WTC11 (cell line): Measurements from ENCODE around the gene OSGEPL1. TPM values are rescaled to one million over a fixed set of nuclear protein-coding genes. Genes with fewer than 3 reads are reported as not detected.
A peak's percentile ranks its signal among the peaks of the same experiment; 100 is the strongest.

Source experiments
- ATAC-seq: fragments of 200-7000 bp; cut with Tn5 transposase; 2 replicates; pipeline ENCODE4 v1.10.0; 2021; ENCODE audit warnings: mild to moderate bottlenecking, moderate library complexity
- CTCF ChIA-PET: fragments of 300-600 bp; sonication (Branson Sonifier 250); formaldehyde crosslinking; loops from one replicate; lab custom pipeline; 2021; ENCODE audit warnings: antibody characterized with exemption; lab: Charles Lee
- POLR2A ChIA-PET: fragments of 350-600 bp; sonication (Branson Sonifier 250); formaldehyde crosslinking; loops from one replicate; lab custom pipeline; 2021; ENCODE audit warnings: antibody characterized with exemption; lab: Charles Lee
- DNase-seq: peaks from one replicate; pipeline ENCODE4 v3.0.0; 2021; ENCODE audit warnings: low spot score
- H3K27ac Mint-ChIP-seq: 2 replicates; pipeline ENCODE4 v1.8.0; 2021; ENCODE audit warnings: mixed read lengths
- H3K27me3 Mint-ChIP-seq: 2 replicates; pipeline ENCODE4 v1.8.0; 2021; ENCODE audit warnings: low read depth, mild to moderate bottlenecking, moderate library complexity, mixed read lengths
- H3K36me3 Mint-ChIP-seq: 2 replicates; pipeline ENCODE4 v1.8.0; 2021; ENCODE audit warnings: mixed read lengths
- H3K4me1 Mint-ChIP-seq: 2 replicates; pipeline ENCODE4 v1.8.0; 2022; ENCODE audit warnings: mixed read lengths
- H3K4me3 Mint-ChIP-seq: 2 replicates; pipeline ENCODE4 v1.8.0; 2021; ENCODE audit warnings: mild to moderate bottlenecking, moderate library complexity, mixed read lengths
- H3K9me3 Mint-ChIP-seq: 2 replicates; pipeline ENCODE4 v1.8.0; 2021; ENCODE audit warnings: mixed read lengths
- CREM ChIP-seq: sonication (generic); formaldehyde crosslinking; IDR thresholded peaks from 2 replicates; pipeline ENCODE4 v1.8.1; 2022; ENCODE audit warnings: mild to moderate bottlenecking, missing genetic modification reagents, moderate library complexity
- GRHL2 ChIP-seq: fragments of 250-450 bp; sonication (Bioruptor Pico); IDR thresholded peaks from 2 replicates; pipeline ENCODE4 v1.8.0; 2022; ENCODE audit warnings: mild to moderate bottlenecking, moderate library complexity; ENCODE audit not compliant: insufficient replicate concordance, severe bottlenecking
- HMGA2 ChIP-seq: fragments of 250-450 bp; sonication (Bioruptor Pico); IDR thresholded peaks from 2 replicates; pipeline ENCODE4 v1.4.0; 2021; ENCODE audit warnings: mild to moderate bottlenecking, moderate library complexity
- JUN ChIP-seq: sonication (generic); formaldehyde crosslinking; IDR thresholded peaks from 2 replicates; pipeline ENCODE4 v1.8.0; 2023; ENCODE audit warnings: mild to moderate bottlenecking, missing genetic modification reagents
- NFYB ChIP-seq: sonication (generic); formaldehyde crosslinking; conservative IDR thresholded peaks from 2 replicates; pipeline ENCODE4 v1.8.0; 2022; ENCODE audit warnings: low read depth, missing genetic modification reagents
- PRRX2 ChIP-seq: fragments of 250-450 bp; sonication (Bioruptor Pico); IDR thresholded peaks from 2 replicates; pipeline ENCODE4 v1.8.0; 2021; ENCODE audit warnings: mild to moderate bottlenecking
- ZNF138 ChIP-seq: sonication (generic); formaldehyde crosslinking; conservative IDR thresholded peaks from 2 replicates; pipeline ENCODE4 v1.8.1; 2022; ENCODE audit warnings: mild to moderate bottlenecking, moderate library complexity, missing genetic modification reagents
- ZNF671 ChIP-seq: fragments of 250-450 bp; sonication (Bioruptor Pico); IDR thresholded peaks from 2 replicates; pipeline ENCODE4 v1.8.0; 2021; ENCODE audit warnings: mild to moderate bottlenecking
- total RNA-seq: library from RNA; stranded (reverse); gene quantifications from 3 replicates; pipeline ENCODE4 v1.2.3, GENCODE V29; 2021
- TF ChIP-seq, protein P1 (sequence below): sonication (generic); formaldehyde crosslinking; IDR thresholded peaks from 2 replicates; pipeline ENCODE4 v1.8.0; 2023; ENCODE audit warnings: mild to moderate bottlenecking, missing genetic modification reagents
- TF ChIP-seq, protein P2 (sequence below): sonication (generic); formaldehyde crosslinking; IDR thresholded peaks from 2 replicates; pipeline ENCODE4 v1.8.1; 2023; ENCODE audit warnings: mild to moderate bottlenecking, missing genetic modification reagents
- TF ChIP-seq, protein P3 (sequence below): fragments of 200-600 bp; IDR thresholded peaks from 2 replicates; pipeline ENCODE4 v1.8.0; 2022; ENCODE audit warnings: antibody characterized with exemption
- TF ChIP-seq, protein P4 (sequence below): sonication (generic); formaldehyde crosslinking; IDR thresholded peaks from 2 replicates; pipeline ENCODE4 v1.8.0; 2023; ENCODE audit warnings: missing genetic modification reagents, mild to moderate bottlenecking, borderline replicate concordance
- TF ChIP-seq, protein P5 (sequence below): sonication (generic); formaldehyde crosslinking; IDR thresholded peaks from 2 replicates; pipeline ENCODE4 v1.8.1; 2022; ENCODE audit warnings: low read depth, missing genetic modification reagents, borderline replicate concordance
- TF ChIP-seq, protein P6 (sequence below): sonication (generic); formaldehyde crosslinking; IDR thresholded peaks from 2 replicates; pipeline ENCODE4 v1.8.0; 2022; ENCODE audit warnings: mild to moderate bottlenecking, missing genetic modification reagents
- TF ChIP-seq, protein P7 (sequence below): sonication (generic); formaldehyde crosslinking; IDR thresholded peaks from 2 replicates; pipeline ENCODE4 v1.8.1; 2023; ENCODE audit warnings: mild to moderate bottlenecking, missing genetic modification reagents, moderate library complexity
- TF ChIP-seq, protein P8 (sequence below): sonication (generic); formaldehyde crosslinking; IDR thresholded peaks from 2 replicates; pipeline ENCODE4 v1.8.1; 2023; ENCODE audit warnings: mild to moderate bottlenecking, missing genetic modification reagents

OSGEPL1 gene
- total RNA-seq, 1 experiment from 2014 or later, result 15.2 TPM

DNA sequence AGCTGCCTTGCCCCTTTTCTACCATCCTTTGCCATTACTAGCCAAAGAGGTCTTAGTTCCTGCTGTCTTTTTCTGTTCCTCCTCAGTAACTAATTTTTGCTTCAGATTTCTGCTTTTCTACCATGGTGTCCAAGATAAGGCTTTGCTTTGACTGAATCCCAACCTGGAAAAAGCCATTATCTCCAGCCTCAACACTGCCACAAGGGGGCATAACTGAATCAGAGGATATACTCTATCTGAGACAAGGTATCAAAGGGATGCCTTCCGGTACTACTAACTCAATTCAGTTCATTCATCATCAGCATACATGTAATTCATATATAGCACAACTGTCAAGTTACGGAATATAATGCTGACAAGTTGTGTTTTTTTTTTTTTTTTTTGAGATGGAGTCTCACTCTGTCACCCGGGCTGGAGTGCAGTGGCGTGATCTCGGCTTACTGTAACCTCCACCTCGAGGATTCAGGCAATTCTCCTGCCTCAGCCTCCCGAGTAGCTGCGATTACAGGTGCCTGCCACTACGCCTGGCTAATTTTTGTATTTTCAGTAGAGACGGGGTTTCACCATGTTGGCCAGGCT, 11.4 kb downstream of the OSGEPL1 start:
- POLR2A ChIA-PET, result no interaction called here
- peaks cover 17% of the 10 kb centered on the region for H3K36me3 Mint-ChIP-seq
- no peaks in the 10 kb centered on the region for H3K9me3 Mint-ChIP-seq
- DNase-seq (peak; percentile 53), ATAC-seq (peak; percentile 88)
- no peak overlapping the region for H3K4me3 Mint-ChIP-seq
- H3K27ac Mint-ChIP-seq, result no peak overlapping the region
- no peaks in the 10 kb centered on the region for H3K27me3 Mint-ChIP-seq
- TF ChIP-seq, protein P1, sequence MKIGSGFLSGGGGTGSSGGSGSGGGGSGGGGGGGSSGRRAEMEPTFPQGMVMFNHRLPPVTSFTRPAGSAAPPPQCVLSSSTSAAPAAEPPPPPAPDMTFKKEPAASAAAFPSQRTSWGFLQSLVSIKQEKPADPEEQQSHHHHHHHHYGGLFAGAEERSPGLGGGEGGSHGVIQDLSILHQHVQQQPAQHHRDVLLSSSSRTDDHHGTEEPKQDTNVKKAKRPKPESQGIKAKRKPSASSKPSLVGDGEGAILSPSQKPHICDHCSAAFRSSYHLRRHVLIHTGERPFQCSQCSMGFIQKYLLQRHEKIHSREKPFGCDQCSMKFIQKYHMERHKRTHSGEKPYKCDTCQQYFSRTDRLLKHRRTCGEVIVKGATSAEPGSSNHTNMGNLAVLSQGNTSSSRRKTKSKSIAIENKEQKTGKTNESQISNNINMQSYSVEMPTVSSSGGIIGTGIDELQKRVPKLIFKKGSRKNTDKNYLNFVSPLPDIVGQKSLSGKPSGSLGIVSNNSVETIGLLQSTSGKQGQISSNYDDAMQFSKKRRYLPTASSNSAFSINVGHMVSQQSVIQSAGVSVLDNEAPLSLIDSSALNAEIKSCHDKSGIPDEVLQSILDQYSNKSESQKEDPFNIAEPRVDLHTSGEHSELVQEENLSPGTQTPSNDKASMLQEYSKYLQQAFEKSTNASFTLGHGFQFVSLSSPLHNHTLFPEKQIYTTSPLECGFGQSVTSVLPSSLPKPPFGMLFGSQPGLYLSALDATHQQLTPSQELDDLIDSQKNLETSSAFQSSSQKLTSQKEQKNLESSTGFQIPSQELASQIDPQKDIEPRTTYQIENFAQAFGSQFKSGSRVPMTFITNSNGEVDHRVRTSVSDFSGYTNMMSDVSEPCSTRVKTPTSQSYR (CRISPR knock-in tag), result no peak
- TF ChIP-seq, protein P2, sequence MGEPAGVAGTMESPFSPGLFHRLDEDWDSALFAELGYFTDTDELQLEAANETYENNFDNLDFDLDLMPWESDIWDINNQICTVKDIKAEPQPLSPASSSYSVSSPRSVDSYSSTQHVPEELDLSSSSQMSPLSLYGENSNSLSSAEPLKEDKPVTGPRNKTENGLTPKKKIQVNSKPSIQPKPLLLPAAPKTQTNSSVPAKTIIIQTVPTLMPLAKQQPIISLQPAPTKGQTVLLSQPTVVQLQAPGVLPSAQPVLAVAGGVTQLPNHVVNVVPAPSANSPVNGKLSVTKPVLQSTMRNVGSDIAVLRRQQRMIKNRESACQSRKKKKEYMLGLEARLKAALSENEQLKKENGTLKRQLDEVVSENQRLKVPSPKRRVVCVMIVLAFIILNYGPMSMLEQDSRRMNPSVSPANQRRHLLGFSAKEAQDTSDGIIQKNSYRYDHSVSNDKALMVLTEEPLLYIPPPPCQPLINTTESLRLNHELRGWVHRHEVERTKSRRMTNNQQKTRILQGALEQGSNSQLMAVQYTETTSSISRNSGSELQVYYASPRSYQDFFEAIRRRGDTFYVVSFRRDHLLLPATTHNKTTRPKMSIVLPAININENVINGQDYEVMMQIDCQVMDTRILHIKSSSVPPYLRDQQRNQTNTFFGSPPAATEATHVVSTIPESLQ (CRISPR knock-in tag), result no peak
- TF ChIP-seq, protein P3, sequence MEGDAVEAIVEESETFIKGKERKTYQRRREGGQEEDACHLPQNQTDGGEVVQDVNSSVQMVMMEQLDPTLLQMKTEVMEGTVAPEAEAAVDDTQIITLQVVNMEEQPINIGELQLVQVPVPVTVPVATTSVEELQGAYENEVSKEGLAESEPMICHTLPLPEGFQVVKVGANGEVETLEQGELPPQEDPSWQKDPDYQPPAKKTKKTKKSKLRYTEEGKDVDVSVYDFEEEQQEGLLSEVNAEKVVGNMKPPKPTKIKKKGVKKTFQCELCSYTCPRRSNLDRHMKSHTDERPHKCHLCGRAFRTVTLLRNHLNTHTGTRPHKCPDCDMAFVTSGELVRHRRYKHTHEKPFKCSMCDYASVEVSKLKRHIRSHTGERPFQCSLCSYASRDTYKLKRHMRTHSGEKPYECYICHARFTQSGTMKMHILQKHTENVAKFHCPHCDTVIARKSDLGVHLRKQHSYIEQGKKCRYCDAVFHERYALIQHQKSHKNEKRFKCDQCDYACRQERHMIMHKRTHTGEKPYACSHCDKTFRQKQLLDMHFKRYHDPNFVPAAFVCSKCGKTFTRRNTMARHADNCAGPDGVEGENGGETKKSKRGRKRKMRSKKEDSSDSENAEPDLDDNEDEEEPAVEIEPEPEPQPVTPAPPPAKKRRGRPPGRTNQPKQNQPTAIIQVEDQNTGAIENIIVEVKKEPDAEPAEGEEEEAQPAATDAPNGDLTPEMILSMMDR, result peak; percentile 67
- CTCF ChIA-PET, result interaction anchor here (0.6 to 2.3 kb wide), 8 partner anchors 10 to 209 kb away, joined by 3 to 15 read pairs (median 3); partner anchors contain the start of genes ORMDL1, OSGEPL1 and PMS1
- H3K4me1 Mint-ChIP-seq, result no peaks in the 10 kb centered on the region

DNA sequence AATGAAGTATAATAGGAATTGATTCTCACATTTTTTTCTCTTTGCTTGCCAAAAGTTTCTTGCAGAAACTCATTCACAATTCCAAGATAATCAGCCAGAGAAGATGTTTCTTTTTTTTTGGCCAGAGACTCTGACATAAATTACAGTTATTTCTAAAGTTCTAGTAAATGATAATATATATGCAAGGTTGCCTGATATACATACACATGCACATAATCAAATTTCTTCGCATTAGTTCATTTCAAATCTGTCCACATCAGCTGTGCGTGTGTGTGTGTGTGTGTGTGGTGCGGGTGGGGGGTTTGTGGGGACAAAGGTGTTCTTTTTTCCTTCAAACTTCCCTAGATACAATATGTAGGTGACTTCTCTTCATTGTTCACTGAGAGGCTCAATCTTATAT, 33.2 kb downstream of the OSGEPL1 start:
- Mint-ChIP-seq H3K27ac (no peak overlapping the region), H3K27me3 (no peaks in the 10 kb centered on the region)
- DNase-seq, result no peak

More for the DNA sequence above, 33.2 kb downstream of the OSGEPL1 start:
- Mint-ChIP-seq H3K4me3 (no peak overlapping the region), H3K9me3 (no peaks in the 10 kb centered on the region), H3K4me1 (no peaks in the 10 kb centered on the region), H3K36me3 (no peaks in the 10 kb centered on the region)
- TF ChIP-seq, protein P4, sequence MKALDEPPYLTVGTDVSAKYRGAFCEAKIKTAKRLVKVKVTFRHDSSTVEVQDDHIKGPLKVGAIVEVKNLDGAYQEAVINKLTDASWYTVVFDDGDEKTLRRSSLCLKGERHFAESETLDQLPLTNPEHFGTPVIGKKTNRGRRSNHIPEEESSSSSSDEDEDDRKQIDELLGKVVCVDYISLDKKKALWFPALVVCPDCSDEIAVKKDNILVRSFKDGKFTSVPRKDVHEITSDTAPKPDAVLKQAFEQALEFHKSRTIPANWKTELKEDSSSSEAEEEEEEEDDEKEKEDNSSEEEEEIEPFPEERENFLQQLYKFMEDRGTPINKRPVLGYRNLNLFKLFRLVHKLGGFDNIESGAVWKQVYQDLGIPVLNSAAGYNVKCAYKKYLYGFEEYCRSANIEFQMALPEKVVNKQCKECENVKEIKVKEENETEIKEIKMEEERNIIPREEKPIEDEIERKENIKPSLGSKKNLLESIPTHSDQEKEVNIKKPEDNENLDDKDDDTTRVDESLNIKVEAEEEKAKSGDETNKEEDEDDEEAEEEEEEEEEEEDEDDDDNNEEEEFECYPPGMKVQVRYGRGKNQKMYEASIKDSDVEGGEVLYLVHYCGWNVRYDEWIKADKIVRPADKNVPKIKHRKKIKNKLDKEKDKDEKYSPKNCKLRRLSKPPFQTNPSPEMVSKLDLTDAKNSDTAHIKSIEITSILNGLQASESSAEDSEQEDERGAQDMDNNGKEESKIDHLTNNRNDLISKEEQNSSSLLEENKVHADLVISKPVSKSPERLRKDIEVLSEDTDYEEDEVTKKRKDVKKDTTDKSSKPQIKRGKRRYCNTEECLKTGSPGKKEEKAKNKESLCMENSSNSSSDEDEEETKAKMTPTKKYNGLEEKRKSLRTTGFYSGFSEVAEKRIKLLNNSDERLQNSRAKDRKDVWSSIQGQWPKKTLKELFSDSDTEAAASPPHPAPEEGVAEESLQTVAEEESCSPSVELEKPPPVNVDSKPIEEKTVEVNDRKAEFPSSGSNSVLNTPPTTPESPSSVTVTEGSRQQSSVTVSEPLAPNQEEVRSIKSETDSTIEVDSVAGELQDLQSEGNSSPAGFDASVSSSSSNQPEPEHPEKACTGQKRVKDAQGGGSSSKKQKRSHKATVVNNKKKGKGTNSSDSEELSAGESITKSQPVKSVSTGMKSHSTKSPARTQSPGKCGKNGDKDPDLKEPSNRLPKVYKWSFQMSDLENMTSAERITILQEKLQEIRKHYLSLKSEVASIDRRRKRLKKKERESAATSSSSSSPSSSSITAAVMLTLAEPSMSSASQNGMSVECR, result no peak
- TF ChIP-seq HMGA2 (CRISPR knock-in tag), result no peak
- TF ChIP-seq NFYB (CRISPR knock-in tag), result no peak
- no peak for TF ChIP-seq PRRX2 (CRISPR knock-in tag)
- no peak for TF ChIP-seq ZNF138 (CRISPR knock-in tag)
- TF ChIP-seq GRHL2 (CRISPR knock-in tag), result no peak
- no peak for TF ChIP-seq JUN (CRISPR knock-in tag)
- TF ChIP-seq, protein P5, sequence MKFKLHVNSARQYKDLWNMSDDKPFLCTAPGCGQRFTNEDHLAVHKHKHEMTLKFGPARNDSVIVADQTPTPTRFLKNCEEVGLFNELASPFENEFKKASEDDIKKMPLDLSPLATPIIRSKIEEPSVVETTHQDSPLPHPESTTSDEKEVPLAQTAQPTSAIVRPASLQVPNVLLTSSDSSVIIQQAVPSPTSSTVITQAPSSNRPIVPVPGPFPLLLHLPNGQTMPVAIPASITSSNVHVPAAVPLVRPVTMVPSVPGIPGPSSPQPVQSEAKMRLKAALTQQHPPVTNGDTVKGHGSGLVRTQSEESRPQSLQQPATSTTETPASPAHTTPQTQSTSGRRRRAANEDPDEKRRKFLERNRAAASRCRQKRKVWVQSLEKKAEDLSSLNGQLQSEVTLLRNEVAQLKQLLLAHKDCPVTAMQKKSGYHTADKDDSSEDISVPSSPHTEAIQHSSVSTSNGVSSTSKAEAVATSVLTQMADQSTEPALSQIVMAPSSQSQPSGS (CRISPR knock-in tag), result no peak
- no peak for TF ChIP-seq CREM (CRISPR knock-in tag)
- TF ChIP-seq, protein P6, sequence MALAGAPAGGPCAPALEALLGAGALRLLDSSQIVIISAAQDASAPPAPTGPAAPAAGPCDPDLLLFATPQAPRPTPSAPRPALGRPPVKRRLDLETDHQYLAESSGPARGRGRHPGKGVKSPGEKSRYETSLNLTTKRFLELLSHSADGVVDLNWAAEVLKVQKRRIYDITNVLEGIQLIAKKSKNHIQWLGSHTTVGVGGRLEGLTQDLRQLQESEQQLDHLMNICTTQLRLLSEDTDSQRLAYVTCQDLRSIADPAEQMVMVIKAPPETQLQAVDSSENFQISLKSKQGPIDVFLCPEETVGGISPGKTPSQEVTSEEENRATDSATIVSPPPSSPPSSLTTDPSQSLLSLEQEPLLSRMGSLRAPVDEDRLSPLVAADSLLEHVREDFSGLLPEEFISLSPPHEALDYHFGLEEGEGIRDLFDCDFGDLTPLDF (CRISPR knock-in tag), result no peak
- TF ChIP-seq ZNF671, result no peak
- TF ChIP-seq, protein P7, sequence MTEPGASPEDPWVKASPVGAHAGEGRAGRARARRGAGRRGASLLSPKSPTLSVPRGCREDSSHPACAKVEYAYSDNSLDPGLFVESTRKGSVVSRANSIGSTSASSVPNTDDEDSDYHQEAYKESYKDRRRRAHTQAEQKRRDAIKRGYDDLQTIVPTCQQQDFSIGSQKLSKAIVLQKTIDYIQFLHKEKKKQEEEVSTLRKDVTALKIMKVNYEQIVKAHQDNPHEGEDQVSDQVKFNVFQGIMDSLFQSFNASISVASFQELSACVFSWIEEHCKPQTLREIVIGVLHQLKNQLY, result no peak
- TF ChIP-seq, protein P8, sequence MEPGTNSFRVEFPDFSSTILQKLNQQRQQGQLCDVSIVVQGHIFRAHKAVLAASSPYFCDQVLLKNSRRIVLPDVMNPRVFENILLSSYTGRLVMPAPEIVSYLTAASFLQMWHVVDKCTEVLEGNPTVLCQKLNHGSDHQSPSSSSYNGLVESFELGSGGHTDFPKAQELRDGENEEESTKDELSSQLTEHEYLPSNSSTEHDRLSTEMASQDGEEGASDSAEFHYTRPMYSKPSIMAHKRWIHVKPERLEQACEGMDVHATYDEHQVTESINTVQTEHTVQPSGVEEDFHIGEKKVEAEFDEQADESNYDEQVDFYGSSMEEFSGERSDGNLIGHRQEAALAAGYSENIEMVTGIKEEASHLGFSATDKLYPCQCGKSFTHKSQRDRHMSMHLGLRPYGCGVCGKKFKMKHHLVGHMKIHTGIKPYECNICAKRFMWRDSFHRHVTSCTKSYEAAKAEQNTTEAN (CRISPR knock-in tag), result no peak
- POLR2A ChIA-PET, result no interaction called here
- CTCF ChIA-PET, result no interaction called here
- no peak for ATAC-seq
